ENCODE data around the gene VAT1. TPM values are rescaled to one million over a fixed set of nuclear protein-coding genes. Genes with fewer than 3 reads are reported as not detected.

The VAT1 gene
- total and polyA plus RNA-seq, 2 of the 13 experiments (the other 11 are each of a cell fraction or from before 2014, with no cell fraction given): 143 to 205 TPM

GRCh38 chr17:42979511-42980273 is 42.5 kb downstream of the VAT1 start, which contains the start of gene PTGES3L (continued):
- no peak for TF ChIP-seq FOXP1 (IDR thresholded peaks at IDR 0.05)
- TF ChIP-seq FOXP1 (CRISPR knock-in tag; IDR thresholded peaks at IDR 0.05): no peak
- no peak for TF ChIP-seq DNMT3B (CRISPR knock-in tag; conservative IDR thresholded peaks at IDR 0.05)
- no peak for TF ChIP-seq ZNF607 (CRISPR knock-in tag; IDR thresholded peaks at IDR 0.05; ENCODE audit: borderline replicate concordance)
- TF ChIP-seq, protein P1, sequence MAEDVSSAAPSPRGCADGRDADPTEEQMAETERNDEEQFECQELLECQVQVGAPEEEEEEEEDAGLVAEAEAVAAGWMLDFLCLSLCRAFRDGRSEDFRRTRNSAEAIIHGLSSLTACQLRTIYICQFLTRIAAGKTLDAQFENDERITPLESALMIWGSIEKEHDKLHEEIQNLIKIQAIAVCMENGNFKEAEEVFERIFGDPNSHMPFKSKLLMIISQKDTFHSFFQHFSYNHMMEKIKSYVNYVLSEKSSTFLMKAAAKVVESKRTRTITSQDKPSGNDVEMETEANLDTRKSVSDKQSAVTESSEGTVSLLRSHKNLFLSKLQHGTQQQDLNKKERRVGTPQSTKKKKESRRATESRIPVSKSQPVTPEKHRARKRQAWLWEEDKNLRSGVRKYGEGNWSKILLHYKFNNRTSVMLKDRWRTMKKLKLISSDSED (CRISPR knock-in tag; IDR thresholded peaks at IDR 0.05): no peak
- no peak; the same call in 1 of the 2 replicates for TF ChIP-seq HIVEP1 (CRISPR knock-in tag; IDR thresholded peaks at IDR 0.05)
- TF ChIP-seq MYNN (CRISPR knock-in tag; IDR thresholded peaks at IDR 0.05; ENCODE audit: low read depth): no peak
- no peak for TF ChIP-seq RFX3 (CRISPR knock-in tag; IDR thresholded peaks at IDR 0.05)
- TF ChIP-seq ESRRA (CRISPR knock-in tag; IDR thresholded peaks at IDR 0.05; ENCODE audit: low read depth): 0 out of 2 replicates have a peak, but pooled peaks have one; percentile 9
- no peak for TF ChIP-seq ZNF354B (CRISPR knock-in tag; IDR thresholded peaks at IDR 0.05)
- TF ChIP-seq KLF12 (CRISPR knock-in tag; IDR thresholded peaks at IDR 0.05; ENCODE audit: borderline replicate concordance): no peak
- no peak for TF ChIP-seq NFYC (CRISPR knock-in tag; IDR thresholded peaks at IDR 0.05)
- TF ChIP-seq ZNF326 (CRISPR knock-in tag; IDR thresholded peaks at IDR 0.05; ENCODE audit: borderline replicate concordance): no peak
- TF ChIP-seq THYN1 (CRISPR knock-in tag; IDR thresholded peaks at IDR 0.05; ENCODE audit: borderline replicate concordance, low read depth): no peak
- TF ChIP-seq TOE1 (CRISPR knock-in tag; IDR thresholded peaks at IDR 0.05): no peak
- TF ChIP-seq, protein P2, sequence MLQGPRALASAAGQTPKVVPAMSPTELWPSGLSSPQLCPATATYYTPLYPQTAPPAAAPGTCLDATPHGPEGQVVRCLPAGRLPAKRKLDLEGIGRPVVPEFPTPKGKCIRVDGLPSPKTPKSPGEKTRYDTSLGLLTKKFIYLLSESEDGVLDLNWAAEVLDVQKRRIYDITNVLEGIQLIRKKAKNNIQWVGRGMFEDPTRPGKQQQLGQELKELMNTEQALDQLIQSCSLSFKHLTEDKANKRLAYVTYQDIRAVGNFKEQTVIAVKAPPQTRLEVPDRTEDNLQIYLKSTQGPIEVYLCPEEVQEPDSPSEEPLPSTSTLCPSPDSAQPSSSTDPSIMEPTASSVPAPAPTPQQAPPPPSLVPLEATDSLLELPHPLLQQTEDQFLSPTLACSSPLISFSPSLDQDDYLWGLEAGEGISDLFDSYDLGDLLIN (CRISPR knock-in tag; IDR thresholded peaks at IDR 0.05; ENCODE audit: borderline replicate concordance): 0 out of 2 replicates have a peak, but pooled peaks have one; percentile 10
- 0 out of 2 replicates have a peak, but pooled peaks have one; percentile 23 for TF ChIP-seq ZBTB1 (CRISPR knock-in tag; IDR thresholded peaks at IDR 0.05; ENCODE audit: borderline replicate concordance)
- TF ChIP-seq, protein P3, sequence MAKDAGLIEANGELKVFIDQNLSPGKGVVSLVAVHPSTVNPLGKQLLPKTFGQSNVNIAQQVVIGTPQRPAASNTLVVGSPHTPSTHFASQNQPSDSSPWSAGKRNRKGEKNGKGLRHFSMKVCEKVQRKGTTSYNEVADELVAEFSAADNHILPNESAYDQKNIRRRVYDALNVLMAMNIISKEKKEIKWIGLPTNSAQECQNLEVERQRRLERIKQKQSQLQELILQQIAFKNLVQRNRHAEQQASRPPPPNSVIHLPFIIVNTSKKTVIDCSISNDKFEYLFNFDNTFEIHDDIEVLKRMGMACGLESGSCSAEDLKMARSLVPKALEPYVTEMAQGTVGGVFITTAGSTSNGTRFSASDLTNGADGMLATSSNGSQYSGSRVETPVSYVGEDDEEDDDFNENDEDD (CRISPR knock-in tag; IDR thresholded peaks at IDR 0.05; ENCODE audit: borderline replicate concordance): no peak; the same call in 1 of the 2 replicates
- no peak; the same call in 1 of the 2 replicates for TF ChIP-seq HMG20A (CRISPR knock-in tag; IDR thresholded peaks at IDR 0.05; ENCODE audit: borderline replicate concordance)
- peak; percentile 85 for TF ChIP-seq PATZ1 (CRISPR knock-in tag; IDR thresholded peaks at IDR 0.05)
- TF ChIP-seq FOXA3 (CRISPR knock-in tag; IDR thresholded peaks at IDR 0.05): no peak
- no peak for TF ChIP-seq RCOR2 (CRISPR knock-in tag; IDR thresholded peaks at IDR 0.05)
- no peak for TF ChIP-seq ZSCAN20 (CRISPR knock-in tag; IDR thresholded peaks at IDR 0.05; ENCODE audit: borderline replicate concordance)
- peak; percentile 81; the same call in 1 of the 2 replicates for TF ChIP-seq ZFP90 (CRISPR knock-in tag; IDR thresholded peaks at IDR 0.05; ENCODE audit: borderline replicate concordance)
